T-helper 2 cell (primary cell): ENCODE data around the gene SLC35F4.
"Not testable (repeated sequence)": the region's sequence is repeated elsewhere in the genome, so short reads cannot be mapped to it uniquely, and the experiment has no call there.

Experiments
- DNase-seq, 5 experiments: peaks; one replicate each; pipeline versions ENCODE4 v3.0.0 to v3.0.0-alpha.2; 2012 to 2022

The SLC35F4 gene

DNA sequence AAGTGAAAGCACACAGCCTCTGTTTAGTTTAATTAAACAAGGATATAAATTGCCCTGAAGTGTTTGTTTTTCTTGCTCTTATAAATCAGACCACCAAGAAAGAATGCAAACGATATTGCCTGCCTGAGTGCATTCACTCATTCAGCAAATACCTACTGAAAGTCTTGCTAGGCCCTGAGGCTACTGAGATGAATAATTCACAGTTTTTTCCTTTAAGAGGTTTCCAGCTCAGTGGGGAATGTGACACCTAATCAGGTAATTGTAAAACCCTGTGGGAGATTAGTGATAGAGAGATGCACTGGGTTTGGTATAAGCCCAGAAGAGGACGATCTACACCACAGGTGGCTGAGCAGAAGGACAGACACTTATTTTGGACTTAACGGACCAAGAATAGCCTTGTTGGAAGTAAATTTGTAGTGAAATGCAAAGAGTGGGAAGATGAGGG, 151.4 kb downstream of the SLC35F4 start:
- no peak for DNase-seq

DNA sequence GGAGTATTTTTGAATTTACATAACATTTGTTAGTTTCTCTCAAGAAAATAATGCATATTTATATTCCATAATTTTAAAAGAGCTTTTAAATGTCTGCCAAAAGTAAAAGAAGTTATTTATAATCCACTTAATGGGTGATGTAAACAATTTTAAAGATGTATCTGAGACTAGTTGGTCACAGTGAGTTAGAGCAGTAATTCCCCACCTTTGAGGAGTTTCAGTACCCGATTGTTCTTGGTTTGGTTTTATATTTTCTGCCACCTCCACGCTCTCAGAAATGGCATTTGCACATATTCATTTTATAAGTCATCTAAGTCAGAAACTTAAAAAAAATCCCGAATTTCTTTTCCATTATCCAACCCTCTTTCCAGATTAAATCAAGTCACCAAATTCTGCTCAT, 153.2 kb downstream of the SLC35F4 start:
- DNase-seq = no peak

- DNase-seq = no peak
Measured at GRCh38 chr14:57712102-57712501, 153.8 kb downstream of the SLC35F4 start.

- no peak for DNase-seq
Measured at GRCh38 chr14:57709909-57710308, 156.0 kb downstream of the SLC35F4 start.

DNA sequence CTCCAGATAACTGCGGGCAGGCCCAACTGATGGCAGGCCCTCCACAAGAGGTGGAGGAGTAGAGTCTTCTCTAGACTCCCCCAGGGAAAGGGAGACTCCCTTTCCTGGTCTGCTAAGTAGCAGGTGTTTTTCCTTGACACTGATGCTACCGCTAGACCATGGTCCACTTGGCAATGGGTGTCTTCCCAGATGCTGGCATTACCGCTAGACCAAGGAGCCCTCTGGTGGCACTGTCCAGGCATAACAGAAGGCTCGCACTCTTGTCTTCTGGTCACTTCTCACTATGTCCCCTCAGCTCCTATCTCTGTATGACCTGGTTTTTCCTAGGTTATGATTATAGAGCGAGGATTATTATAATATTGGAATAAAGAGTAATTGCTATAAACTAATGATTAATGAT, 156.8 kb downstream of the SLC35F4 start:
- DNase-seq = not testable (repeated sequence)

GRCh38 chr14:57707219-57707618, 158.7 kb downstream of the SLC35F4 start:
- DNase-seq = no peak

DNA sequence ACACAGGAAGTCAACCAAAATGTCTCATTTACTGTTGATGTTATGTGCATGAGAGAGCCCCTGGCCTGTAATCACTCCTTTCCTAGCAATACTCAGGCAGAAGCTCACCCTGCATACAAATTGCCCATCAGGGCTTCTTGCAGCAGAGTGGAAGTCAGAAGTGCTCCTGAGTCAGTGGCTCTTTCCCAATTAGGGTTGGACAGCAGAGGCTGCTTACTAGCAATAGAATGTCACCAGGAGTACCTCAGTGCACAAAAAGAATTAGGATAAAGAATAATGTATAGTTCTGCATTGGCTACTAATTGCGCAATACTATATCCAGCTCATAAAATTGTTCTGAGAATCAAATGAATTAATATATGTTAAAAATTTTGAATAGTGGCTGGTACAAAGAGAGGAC, 161.1 kb downstream of the SLC35F4 start:
- no peak for DNase-seq

DNA sequence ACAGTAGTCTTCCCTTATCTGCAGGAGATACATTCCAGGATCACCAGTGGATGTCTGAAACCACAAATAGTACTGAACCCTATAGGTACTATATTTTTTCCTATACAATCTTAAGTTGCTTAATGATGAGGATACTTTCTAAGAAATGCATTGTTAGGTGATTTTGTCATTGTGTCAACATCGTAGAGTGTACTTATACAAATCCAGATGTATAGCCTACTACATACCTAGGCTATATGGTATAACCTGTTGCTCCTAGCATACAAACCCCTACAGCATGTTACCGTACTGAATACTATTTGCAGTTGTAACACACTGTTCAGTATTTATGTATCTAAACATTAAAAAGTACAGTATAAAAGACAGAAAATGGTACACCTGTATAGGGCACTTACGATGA, 165.9 kb downstream of the SLC35F4 start:
- DNase-seq = no peak

GRCh38 chr14:57692671-57693070, 173.2 kb downstream of the SLC35F4 start:
- peak in 1 of 5 experiments; percentile 12 for DNase-seq

DNA sequence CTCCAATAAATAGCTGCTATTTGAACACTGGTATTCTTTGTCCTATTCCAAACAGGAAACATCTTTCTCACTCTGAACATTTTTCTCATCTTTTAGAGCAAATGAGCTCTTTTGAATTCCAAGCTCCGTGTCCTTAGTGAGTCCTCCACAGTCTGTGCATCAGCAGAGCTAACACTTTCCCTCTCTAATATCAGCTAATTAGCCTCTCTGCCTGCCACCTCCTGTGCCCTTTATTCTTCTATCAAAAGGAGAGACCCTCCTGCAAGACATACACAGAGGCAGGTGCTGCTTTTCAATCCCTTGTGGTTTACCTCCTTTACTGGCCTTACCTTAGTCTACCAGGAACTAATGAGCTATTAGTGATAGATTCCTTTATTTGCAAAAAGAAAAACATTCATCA, 178.5 kb downstream of the SLC35F4 start:
- no peak for DNase-seq

GRCh38 chr14:57686304-57686703, 179.6 kb downstream of the SLC35F4 start:
- DNase-seq = no peak

DNA sequence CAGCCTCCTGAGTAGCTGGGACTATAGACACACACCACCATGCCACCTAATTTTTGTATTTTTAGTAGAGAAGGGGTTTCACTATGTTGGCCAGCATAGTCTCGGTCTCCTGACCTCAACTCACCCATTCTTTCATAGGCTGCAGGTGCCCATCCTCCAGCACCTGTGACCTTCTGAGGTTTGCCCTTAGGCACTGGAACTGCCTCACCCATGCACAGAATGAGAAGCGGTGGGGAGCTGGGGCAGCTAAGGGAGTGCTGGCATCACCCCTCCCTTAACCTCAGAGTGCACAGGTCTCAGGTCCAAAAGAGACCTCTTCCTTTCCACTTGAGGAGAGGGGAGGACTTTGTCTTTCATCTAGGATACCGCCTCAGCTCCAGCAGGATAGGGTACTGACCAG, 194.9 kb downstream of the SLC35F4 start:
- DNase-seq = no peak

GRCh38 chr14:57660208-57660607, 205.7 kb downstream of the SLC35F4 start:
- DNase-seq = no peak

GRCh38 chr14:57659052-57659451, 206.8 kb downstream of the SLC35F4 start:
- no peak for DNase-seq

DNA sequence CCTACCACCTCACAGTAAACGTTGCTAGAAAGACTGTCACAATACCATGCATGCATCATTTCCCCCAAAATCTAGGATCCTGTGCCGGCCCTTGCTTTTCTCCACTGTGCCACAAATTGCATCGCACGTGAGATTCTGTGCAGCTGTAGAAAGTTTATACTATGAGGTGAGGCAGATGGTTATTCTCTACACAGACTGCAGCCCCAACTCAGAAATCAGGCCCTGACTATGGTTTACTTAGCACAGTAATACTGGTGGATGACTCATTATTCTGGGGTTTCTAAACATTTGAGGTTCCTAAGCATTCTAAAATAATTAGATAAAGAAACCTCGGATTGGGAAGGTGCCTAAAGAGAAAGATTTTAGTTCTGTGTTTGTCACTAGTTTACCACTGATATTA, 208.4 kb downstream of the SLC35F4 start:
- no peak for DNase-seq

GRCh38 chr14:57656853-57657252, 209.0 kb downstream of the SLC35F4 start:
- no peak for DNase-seq

DNA sequence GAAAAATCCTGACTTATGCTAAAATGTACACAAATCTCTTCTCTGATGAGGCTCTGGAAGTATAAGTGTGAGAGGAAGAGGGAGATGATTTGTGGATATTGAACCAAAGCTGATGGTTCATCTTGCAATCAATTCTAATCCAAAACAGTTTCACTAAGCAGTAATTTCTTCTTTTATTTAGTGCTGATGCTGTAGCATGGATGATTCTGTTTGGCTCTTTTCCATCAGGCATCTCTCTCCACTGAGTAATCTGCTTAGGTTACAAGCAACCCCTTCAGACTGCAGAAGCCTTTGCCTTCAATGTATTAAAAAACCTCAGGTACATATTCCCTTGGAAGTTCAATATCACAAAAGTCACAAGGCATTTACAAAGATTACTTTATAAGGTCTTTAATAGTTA, 213.1 kb downstream of the SLC35F4 start:
- DNase-seq = no peak

DNA sequence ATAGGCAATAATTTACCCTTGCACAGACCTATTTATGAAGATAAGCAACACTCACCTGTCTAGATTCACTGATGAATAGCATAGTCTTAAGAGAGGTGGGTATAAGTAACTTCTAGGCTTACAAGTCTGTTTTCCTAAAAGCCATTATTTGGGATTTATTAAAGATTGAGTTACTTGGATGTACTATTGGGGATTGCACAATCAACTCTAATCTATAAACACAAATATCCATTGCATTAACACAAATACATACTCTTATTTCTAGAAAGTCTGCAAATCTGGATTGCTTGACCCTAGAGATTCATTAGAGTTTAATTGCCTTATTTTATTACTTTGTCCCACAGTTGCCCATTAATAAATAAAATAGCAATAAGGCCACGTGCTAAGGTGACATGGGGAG, 224.1 kb downstream of the SLC35F4 start:
- DNase-seq = no peak

DNA sequence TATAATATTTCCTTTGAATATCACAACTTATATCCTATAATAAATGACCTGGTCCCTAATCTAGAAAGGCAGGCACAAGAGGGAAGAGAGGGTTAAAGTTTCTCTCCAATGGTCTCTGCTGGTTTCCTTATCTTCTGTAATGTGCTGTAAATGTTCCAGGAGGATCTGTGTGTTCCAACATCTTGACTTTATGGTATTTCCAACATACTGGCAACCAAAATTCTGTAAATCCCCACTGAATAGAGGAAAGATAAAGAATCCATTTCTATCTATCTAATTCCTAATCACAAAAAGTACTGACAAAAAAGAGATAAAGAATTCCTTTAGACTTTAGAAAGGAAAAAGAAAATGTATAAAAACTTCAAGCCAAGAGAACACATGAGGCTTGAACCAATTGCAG, 225.9 kb downstream of the SLC35F4 start:
- DNase-seq = no peak

DNA sequence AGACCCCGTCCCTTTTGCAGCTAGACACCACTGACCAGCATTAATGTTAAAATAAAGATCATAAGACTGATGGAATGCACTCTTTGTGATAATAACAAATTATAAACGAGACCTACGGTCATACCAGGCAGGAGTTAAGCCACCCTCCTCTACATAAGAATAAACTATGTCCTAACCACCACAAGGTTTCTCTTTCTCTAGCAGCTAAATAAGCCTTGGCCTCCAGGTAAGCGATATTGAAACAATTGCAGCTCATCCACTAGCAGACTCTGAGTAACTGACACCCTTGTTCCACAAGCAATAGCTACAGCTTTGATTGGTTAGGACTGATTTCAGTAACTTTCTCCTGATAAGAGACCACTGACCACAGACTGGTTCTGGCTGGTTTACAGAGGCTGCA, 228.0 kb downstream of the SLC35F4 start:
- peak in 1 of 5 experiments; percentile 2 for DNase-seq

DNA sequence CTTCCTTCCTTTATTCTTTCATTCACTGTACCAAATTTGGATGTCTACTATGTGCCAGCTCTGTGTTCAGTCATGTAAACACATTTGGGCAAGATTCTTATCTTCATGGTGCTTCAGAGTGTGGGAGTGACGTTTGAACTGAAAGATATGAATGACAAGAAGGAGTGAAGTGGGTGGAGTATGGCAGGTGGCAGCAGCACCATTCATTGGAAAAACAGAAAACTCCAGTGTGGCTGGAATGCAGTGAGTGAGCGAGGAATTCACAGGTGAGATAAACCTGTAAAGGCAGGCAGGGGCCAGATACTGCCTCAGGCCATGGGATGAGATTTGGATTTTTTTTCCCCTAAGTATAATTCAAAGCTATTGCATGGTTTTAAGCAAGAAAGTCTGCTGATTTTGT, 231.6 kb downstream of the SLC35F4 start:
- DNase-seq = no peak

GRCh38 chr14:57632649-57633048, 233.2 kb downstream of the SLC35F4 start:
- DNase-seq = no peak

DNA sequence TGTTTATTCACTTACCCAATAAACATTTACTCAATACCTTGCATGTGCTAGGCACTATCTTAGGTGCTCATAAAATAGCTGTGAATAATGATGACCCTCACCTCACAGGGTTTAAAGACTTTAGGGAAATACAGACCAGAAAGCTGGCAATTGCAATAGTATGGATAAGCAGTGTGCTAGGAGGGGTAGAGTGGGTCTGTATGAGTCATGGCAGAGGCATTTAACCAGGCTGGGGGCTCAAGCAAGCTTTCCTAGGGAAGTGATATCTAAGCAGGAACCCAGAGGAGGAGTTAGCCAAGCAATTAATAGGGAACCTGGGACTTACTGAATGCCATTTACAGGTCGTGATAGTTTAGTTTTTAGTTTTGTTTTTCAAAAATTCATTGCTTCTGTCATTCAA, 248.4 kb downstream of the SLC35F4 start:
- no peak for DNase-seq

DNA sequence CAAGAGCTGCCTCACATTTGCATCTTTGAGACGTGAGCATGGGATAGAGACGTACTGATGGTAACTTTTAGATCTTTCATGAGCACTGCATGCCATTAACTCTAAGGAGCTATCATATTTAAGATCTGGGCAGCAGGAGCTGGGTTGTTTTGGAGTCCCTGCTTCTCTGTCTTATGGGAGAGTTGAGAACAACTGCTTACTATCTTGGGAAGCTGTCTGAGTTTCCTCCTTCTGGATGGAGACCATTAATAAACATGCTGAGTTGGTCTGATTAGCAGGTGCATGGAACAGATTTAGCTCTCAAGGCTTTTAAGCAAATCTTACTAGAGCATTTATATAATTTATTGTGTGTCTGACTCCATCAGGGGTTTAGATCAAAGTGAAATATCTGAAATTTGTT, 252.9 kb downstream of the SLC35F4 start:
- DNase-seq = no peak

GRCh38 chr14:57611555-57612075, 254.3 kb downstream of the SLC35F4 start:
- no peak for DNase-seq

DNA sequence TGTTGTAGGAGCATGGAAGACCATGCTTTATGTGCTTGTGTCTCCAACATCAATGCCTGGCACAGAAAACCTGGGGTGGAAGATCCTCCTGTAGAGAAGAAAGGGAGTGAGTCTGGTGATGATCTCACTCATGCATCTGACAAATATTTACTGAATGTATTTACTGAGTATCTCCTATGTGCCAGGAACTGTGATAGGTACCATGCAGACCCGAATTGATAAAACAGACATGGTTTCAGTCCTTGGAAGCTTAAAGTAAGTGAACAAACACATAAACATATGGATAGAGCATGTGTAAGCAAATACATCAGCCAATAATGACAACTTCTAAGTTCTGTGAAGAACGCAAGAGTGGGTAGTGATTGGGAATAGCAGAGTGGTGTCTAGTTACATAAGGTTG, 255.3 kb downstream of the SLC35F4 start:
- DNase-seq = no peak
